IMR-90 (cell line): ENCODE results near the gene KIF13A. TPM values are rescaled to one million over a fixed set of nuclear protein-coding genes. Genes with fewer than 3 reads are reported as not detected.

Experiments
- ATAC-seq: fragments of 200-7000 bp; cut with Tn5 transposase; 2 replicates; pipeline ENCODE4 v1.9.1; 2020; ENCODE audit warnings: low read depth, mild to moderate bottlenecking, moderate library complexity
- BruUV-seq: library from RNA; stranded (reverse); fragments of 400-500 nt; replicated peaks from 2 replicates; lab custom pipeline; 2021; lab: Mats Ljungman, UMichigan
- CTCF ChIA-PET: fragments of 300-600 bp; formaldehyde crosslinking; extraction: SDS; loops from one replicate; lab custom pipeline; 2021; ENCODE audit warnings: antibody characterized with exemption; lab: Yijun Ruan, JAX
- POLR2A ChIA-PET: fragments of 300-600 bp; sonication (Branson Sonifier 250); formaldehyde crosslinking; loops from one replicate; lab custom pipeline; 2022; ENCODE audit warnings: antibody characterized with exemption; ENCODE audit not compliant: unreplicated experiment; lab: Charles Lee
- DNase-seq: peaks from one replicate; pipeline ENCODE4 v3.0.0; 2013
- H2AFZ ChIP-seq: replicated peaks from 2 replicates; pipeline ENCODE3; 2013; ENCODE audit warnings: low read length, mild to moderate bottlenecking; ENCODE audit not compliant: poor library complexity
- H2AK5ac ChIP-seq: 2 replicates; pipeline ENCODE4 v1.6.1; 2013; ENCODE audit warnings: low read depth, low read length, inconsistent platforms
- H2AK9ac ChIP-seq: replicated peaks from 2 replicates; pipeline ENCODE3; 2013; ENCODE audit warnings: mild to moderate bottlenecking, low read depth, low read length, moderate library complexity; ENCODE audit not compliant: poor library complexity
- H2BK120ac ChIP-seq: 2 replicates; pipeline ENCODE4 v1.6.1; 2013; ENCODE audit warnings: low read depth, low read length, inconsistent platforms
- H2BK15ac ChIP-seq: 3 replicates; pipeline ENCODE4 v1.6.1; 2013; ENCODE audit warnings: low read depth, low read length, inconsistent platforms
- H2BK20ac ChIP-seq: 2 replicates; pipeline ENCODE4 v1.6.1; 2013; ENCODE audit warnings: low read depth, mild to moderate bottlenecking, inconsistent platforms, low read length, moderate library complexity
- H2BK5ac ChIP-seq: 2 replicates; pipeline ENCODE4 v1.6.1; 2013; ENCODE audit warnings: mild to moderate bottlenecking, low read depth, low read length, inconsistent platforms; ENCODE audit not compliant: poor library complexity, severe bottlenecking
- H3K14ac ChIP-seq: replicated peaks from 2 replicates; pipeline ENCODE4 v1.6.1; 2013; ENCODE audit warnings: low read depth, low read length, inconsistent platforms
- H3K18ac ChIP-seq: 2 replicates; pipeline ENCODE4 v1.6.1; 2013; ENCODE audit warnings: low read depth, low read length, control low read depth
- H3K23ac ChIP-seq: 2 replicates; pipeline ENCODE4 v1.6.1; 2013; ENCODE audit warnings: low read depth, low read length, inconsistent platforms
- H3K27ac ChIP-seq: 2 replicates; pipeline ENCODE4 v1.5.1; 2013; ENCODE audit warnings: mild to moderate bottlenecking, control low read depth, low read length; ENCODE audit not compliant: insufficient read depth
- H3K27me3 ChIP-seq: 2 replicates; pipeline ENCODE4 v1.6.1; 2013; ENCODE audit warnings: low read length; ENCODE audit not compliant: control insufficient read depth, insufficient read depth
- H3K36me3 ChIP-seq: 2 replicates; pipeline ENCODE4 v1.6.1; 2013; ENCODE audit warnings: low read length, mixed read lengths; ENCODE audit not compliant: control insufficient read depth, insufficient read depth
- H3K4ac ChIP-seq: 2 replicates; pipeline ENCODE4 v1.6.1; 2013; ENCODE audit warnings: low read depth, low read length, inconsistent platforms
- H3K4me1 ChIP-seq: 2 replicates; pipeline ENCODE4 v1.6.1; 2013; ENCODE audit warnings: low read length, mixed read lengths; ENCODE audit not compliant: control insufficient read depth, insufficient read depth
- H3K4me2 ChIP-seq: 2 replicates; pipeline ENCODE4 v1.6.1; 2013; ENCODE audit warnings: low read depth, mild to moderate bottlenecking, control low read depth, low read length, moderate library complexity
- H3K4me3 ChIP-seq: 2 replicates; pipeline ENCODE4 v1.5.1; 2013; ENCODE audit warnings: low read depth, mild to moderate bottlenecking, control low read depth, low read length, moderate library complexity; ENCODE audit not compliant: insufficient read depth
- H3K56ac ChIP-seq: 2 replicates; pipeline ENCODE4 v1.6.1; 2013; ENCODE audit warnings: low read length, inconsistent platforms; ENCODE audit not compliant: insufficient read depth; ENCODE audit errors: extremely low read depth
- H3K79me1 ChIP-seq, 2 experiments: 2 replicates each; pipeline ENCODE4 v1.6.1; 2013; ENCODE audit warnings: low read length in 2 of 2, inconsistent platforms in 1 of 2, low read depth in 1 of 2
- H3K9ac ChIP-seq: 2 replicates; pipeline ENCODE4 v1.6.1; 2013; ENCODE audit warnings: low read depth, low read length, control low read depth
- H3K9me1 ChIP-seq: 2 replicates; pipeline ENCODE4 v1.6.1; 2013; ENCODE audit warnings: low read length, inconsistent platforms; ENCODE audit not compliant: insufficient read depth
- H3K9me3 ChIP-seq: 2 replicates; pipeline ENCODE4 v1.6.1; 2013; ENCODE audit warnings: low read length; ENCODE audit not compliant: control insufficient read depth, insufficient read depth
- H4K20me1 ChIP-seq: 2 replicates; pipeline ENCODE4 v1.6.1; 2013; ENCODE audit warnings: low read length, inconsistent platforms; ENCODE audit not compliant: insufficient read depth
- H4K5ac ChIP-seq: 2 replicates; pipeline ENCODE4 v1.6.1; 2013; ENCODE audit warnings: mild to moderate bottlenecking, low read depth, low read length, control low read depth
- H4K8ac ChIP-seq, 2 experiments: 2 replicates each; pipeline ENCODE4 v1.6.1; 2013; ENCODE audit warnings: low read depth in 2 of 2, low read length in 2 of 2, control low read depth in 1 of 2, inconsistent platforms in 1 of 2
- H4K91ac ChIP-seq: 2 replicates; pipeline ENCODE4 v1.6.1; 2013; ENCODE audit warnings: low read depth, low read length, inconsistent platforms; ENCODE audit not compliant: insufficient read depth
- RCOR1 ChIP-seq: IDR thresholded peaks from 2 replicates; pipeline ENCODE4 v1.6.1; 2012; ENCODE audit warnings: mild to moderate bottlenecking, low read length, improper control_type of control experiment; ENCODE audit not compliant: insufficient replicate concordance
- WGBS, 2 experiments: methylation state at CpG; one replicate each; pipeline versions ENCODE4 v1.1.5 to v1.1.7; 2013; ENCODE audit warnings: missing lambda C conversion rate in 2 of 2; ENCODE audit not compliant: insufficient read length in 1 of 2; ENCODE audit errors: extremely low coverage in 2 of 2; 5-methylcytosine and 5-hydroxymethylcytosine counted together
- dilution Hi-C: fragments of 300-500 bp; cut with HindIII; formaldehyde crosslinking; loops from one replicate; pipeline ENCODE4 v1.14.3; 2018; ENCODE audit warnings: low sequenced_read_pairs; ENCODE audit not compliant: unreplicated experiment
- in situ Hi-C: fragments of 300-500 bp; cut with MboI; formaldehyde crosslinking; loops from 3 replicates; pipeline ENCODE4 v1.14.3; 2019; ENCODE audit warnings: low sequenced_read_pairs, inconsistent platforms, mixed read lengths
- intact Hi-C: fragments of 100-400 bp; cut with micrococcal nuclease; formaldehyde crosslinking; loops from 2 replicates; pipeline ENCODE4 v1.10.0; 2022
- polyA plus RNA-seq, 3 experiments: library from polyadenylated mRNA; depleted of rRNA; stranded (reverse); fragments of >200 nt; gene quantifications; 2 replicates each; pipeline ENCODE4 v1.2.3, GENCODE V29; 2012; ENCODE audit warnings: low replicate concordance in 1 of 3
- total RNA-seq: library from RNA; depleted of rRNA; stranded (reverse); fragments of >200 nt; gene quantifications from 2 replicates; pipeline ENCODE4 v1.2.3, GENCODE V29; 2012

KIF13A gene
- total and polyA plus RNA-seq, 2 of the 4 experiments (the other 2 are of a cell fraction): 23.3 to 51.8 TPM

GRCh38 chr6:17867880-17868279, 119.6 kb downstream of the KIF13A start:
- Histone ChIP-seq H3K27ac (no peak overlapping the region), H3K4me3 (no peak overlapping the region), H2AK9ac (no peak overlapping the region), H2BK120ac (no peak overlapping the region), H3K9ac (no peak overlapping the region), H2AFZ (no peak overlapping the region), H3K4me2 (peak overlapping the region; percentile 35; the same call in 1 of the 2 replicates), H4K5ac (no peak overlapping the region), H4K91ac (no peak overlapping the region), H2AK5ac (peak overlapping the region; percentile 18; the same call in 1 of the 2 replicates), H3K4ac (peak overlapping the region; percentile 14; the same call in 1 of the 2 replicates), H3K9me3 (no peaks in the 10 kb centered on the region), H4K20me1 (peaks cover 16% of the 10 kb centered on the region), H3K56ac (no peak overlapping the region), H2BK5ac (peak overlapping the region; percentile 30), H3K9me1 (peaks cover 17% of the 10 kb centered on the region), H3K14ac (no peak overlapping the region), H2BK15ac (no peak overlapping the region), H3K27me3 (no peaks in the 10 kb centered on the region), H2BK20ac (0 out of 2 replicates have a peak overlapping the region, but pooled peaks have one; percentile 13), H3K18ac (no peak overlapping the region), H4K8ac (no peak overlapping the region), H3K79me1 (peaks cover 21 to 55% of the 10 kb centered on the region in 2 experiments), H3K4me1 (peaks cover 20% of the 10 kb centered on the region), H3K23ac (no peak overlapping the region), H3K36me3 (no peaks in the 10 kb centered on the region)
- ChIA-PET POLR2A (no interaction called here), CTCF (interaction anchor here (0.6 kb wide), 1 partner anchor 11 kb away, joined by 3 read pairs; no protein-coding TSS in a partner anchor)
- dilution Hi-C loops (no loop called here), in situ Hi-C loops (loop anchor here (10.0 kb wide), 1 partner anchor 117 kb away; the partner anchor contains the start of gene KIF13A), intact Hi-C loops (loop anchor here (5.0 kb wide), 2 partner anchors 39 to 119 kb away; partner anchors contain the start of gene KIF13A)
- no TSS peak for BruUV-seq
- DNase-seq (peak; percentile 81), ATAC-seq (peak; percentile 31; the same call in 1 of the 2 replicates)
- WGBS, 2 experiments: no CpG with 5 or more reads among the region's 1 CpG
- no peak for TF ChIP-seq RCOR1
